ENCODE data around the gene NSD2. TPM values are rescaled to one million over a fixed set of nuclear protein-coding genes. Genes with fewer than 3 reads are reported as not detected.

Gene NSD2
- total and polyA plus RNA-seq, 7 donors, result 7.2 to 57.9 (median 36.0) TPM

DNA sequence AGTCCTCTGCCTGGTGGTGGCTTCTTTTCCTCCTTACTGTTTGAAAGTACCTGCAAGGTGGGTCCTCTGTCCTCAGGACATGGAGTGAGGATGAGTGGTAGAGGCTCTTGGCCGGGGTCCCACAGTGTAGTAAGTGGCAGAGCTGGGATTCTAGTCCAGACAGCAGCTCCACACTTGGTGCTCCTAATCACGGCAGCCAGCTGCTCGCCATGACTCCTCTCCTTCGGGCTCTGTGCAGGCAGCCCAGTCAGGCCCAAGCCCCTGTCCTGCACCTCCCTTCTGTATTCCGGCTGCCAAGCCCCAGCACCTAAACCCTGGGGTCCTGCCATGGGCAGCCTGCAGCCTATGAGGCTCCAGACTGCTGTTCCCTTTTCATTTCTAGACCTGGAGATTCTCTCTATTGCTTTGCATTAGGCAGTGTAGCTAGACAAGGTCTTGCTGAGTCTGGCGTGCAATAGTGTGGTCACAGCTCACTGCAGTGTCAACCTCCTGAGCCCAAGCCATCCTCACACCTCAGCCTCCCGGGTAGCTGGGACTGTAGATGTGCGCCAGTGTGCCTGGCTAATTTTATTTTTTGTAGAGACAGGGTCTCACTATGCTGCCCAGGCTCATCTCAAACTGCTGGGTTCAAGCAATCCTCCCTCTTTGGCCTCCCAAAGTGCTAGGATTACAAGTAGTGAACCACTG, 24.9 kb downstream of the NSD2 start:
- Histone ChIP-seq H3K9me3 (no peaks in the 10 kb centered on the region), H3K4me3 (no peak overlapping the region), H3K27me3 (no peaks in the 10 kb centered on the region), H3K4me1 (no peaks in the 10 kb centered on the region), H3K36me3 (peaks cover 0 to 7% (median 3%) of the 10 kb centered on the region in 4 donors), H3K27ac (no peak overlapping the region)
- TF ChIP-seq POLR2AphosphoS5 (IDR thresholded peaks at IDR 0.05) (no peak), EP300 (IDR thresholded peaks at IDR 0.05) (no peak), POLR2A (IDR thresholded peaks at IDR 0.05) (no peak)
- TF ChIP-seq, protein P1, sequence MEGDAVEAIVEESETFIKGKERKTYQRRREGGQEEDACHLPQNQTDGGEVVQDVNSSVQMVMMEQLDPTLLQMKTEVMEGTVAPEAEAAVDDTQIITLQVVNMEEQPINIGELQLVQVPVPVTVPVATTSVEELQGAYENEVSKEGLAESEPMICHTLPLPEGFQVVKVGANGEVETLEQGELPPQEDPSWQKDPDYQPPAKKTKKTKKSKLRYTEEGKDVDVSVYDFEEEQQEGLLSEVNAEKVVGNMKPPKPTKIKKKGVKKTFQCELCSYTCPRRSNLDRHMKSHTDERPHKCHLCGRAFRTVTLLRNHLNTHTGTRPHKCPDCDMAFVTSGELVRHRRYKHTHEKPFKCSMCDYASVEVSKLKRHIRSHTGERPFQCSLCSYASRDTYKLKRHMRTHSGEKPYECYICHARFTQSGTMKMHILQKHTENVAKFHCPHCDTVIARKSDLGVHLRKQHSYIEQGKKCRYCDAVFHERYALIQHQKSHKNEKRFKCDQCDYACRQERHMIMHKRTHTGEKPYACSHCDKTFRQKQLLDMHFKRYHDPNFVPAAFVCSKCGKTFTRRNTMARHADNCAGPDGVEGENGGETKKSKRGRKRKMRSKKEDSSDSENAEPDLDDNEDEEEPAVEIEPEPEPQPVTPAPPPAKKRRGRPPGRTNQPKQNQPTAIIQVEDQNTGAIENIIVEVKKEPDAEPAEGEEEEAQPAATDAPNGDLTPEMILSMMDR (IDR thresholded peaks at IDR 0.05), result no peak
- intact Hi-C loops (cut with DNase I), result loop anchor here (5.0 kb wide), 2 partner anchors 39 to 84 kb away; partner anchors contain the start of gene LETM1
- DNase-seq, result no peak
- WGBS, 2 donors, result 92 to 93% methylated on average over 8 of the region's 8 CpGs

DNA sequence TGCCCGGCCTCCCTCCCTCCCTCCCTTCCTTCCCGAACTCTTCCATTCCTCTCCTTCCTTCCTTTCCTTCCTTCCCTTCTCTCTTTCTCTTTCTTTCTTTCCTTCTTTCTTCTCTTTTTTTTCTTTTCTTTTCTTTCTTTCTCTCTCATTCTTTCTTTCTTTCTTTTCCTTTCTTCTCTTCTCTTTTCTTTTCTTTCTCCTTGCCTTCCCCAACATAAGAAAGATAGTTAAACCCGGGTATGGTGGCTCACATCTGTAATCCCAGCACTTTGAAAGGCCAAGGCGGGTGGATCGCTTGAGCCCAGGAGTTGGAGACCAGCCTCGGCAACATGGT, 25.4 kb downstream of the NSD2 start:
- DNase-seq, result no peak
- TF ChIP-seq POLR2AphosphoS5 (IDR thresholded peaks at IDR 0.05) (no peak), EP300 (IDR thresholded peaks at IDR 0.05) (no peak), POLR2A (IDR thresholded peaks at IDR 0.05) (no peak)
- TF ChIP-seq, protein P1 (IDR thresholded peaks at IDR 0.05), result no peak

DNA sequence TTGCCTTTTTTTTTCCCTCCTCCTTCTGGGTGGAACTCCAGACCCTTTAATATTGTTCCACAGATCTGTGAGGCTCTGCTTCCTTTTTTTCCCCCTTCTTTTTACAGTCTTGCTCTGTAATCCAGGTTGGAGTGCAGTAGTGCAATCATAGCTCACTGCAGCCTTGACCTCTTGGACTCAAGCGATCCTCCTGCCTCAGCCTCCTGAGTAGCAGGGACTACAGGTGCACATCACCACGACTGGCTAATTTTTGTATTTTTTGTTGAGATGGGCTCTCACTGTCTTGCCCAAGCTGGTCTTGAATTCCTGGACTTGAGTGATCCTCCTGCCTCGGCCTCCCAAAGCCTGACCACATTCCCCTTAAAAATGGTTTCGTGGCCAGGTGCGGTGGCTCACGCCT, 26.8 kb downstream of the NSD2 start:
- intact Hi-C loops (cut with DNase I), result loop anchor here (2.0 to 5.0 kb wide), 3 partner anchors 27 to 86 kb away; partner anchors contain the start of genes LETM1 and NSD2
- no peaks in the 10 kb centered on the region for H3K9me3 ChIP-seq
- peak; percentile 9 for DNase-seq
- no peak overlapping the region for H3K4me3 ChIP-seq
- TF ChIP-seq EP300 (IDR thresholded peaks at IDR 0.05) (no peak), POLR2AphosphoS5 (IDR thresholded peaks at IDR 0.05) (no peak), POLR2A (IDR thresholded peaks at IDR 0.05) (no peak)
- TF ChIP-seq, protein P1 (IDR thresholded peaks at IDR 0.05), result no peak
- no peaks in the 10 kb centered on the region for H3K27me3 ChIP-seq
- H3K27ac ChIP-seq, result no peak overlapping the region
- H3K36me3 ChIP-seq, result peaks cover 0 to 22% (median 10%) of the 10 kb centered on the region in 4 donors
- no peaks in the 10 kb centered on the region for H3K4me1 ChIP-seq
- 92 to 97% methylated on average over 6 of the region's 6 CpGs for WGBS, 2 donors

More for the DNA sequence above, 25.4 kb downstream of the NSD2 start:
- intact Hi-C loops (cut with DNase I), result loop anchor here (5.0 kb wide), 2 partner anchors 39 to 84 kb away; partner anchors contain the start of gene LETM1
- H3K27me3 ChIP-seq, result no peaks in the 10 kb centered on the region
- peaks cover 0 to 12% (median 8%) of the 10 kb centered on the region in 4 donors for H3K36me3 ChIP-seq
- H3K4me3 ChIP-seq, result no peak overlapping the region
- WGBS, 2 donors, result 93 to 95% methylated on average over 6 of the region's 6 CpGs
- H3K27ac ChIP-seq, result no peak overlapping the region
- H3K4me1 ChIP-seq, result no peaks in the 10 kb centered on the region
- no peaks in the 10 kb centered on the region for H3K9me3 ChIP-seq

DNA sequence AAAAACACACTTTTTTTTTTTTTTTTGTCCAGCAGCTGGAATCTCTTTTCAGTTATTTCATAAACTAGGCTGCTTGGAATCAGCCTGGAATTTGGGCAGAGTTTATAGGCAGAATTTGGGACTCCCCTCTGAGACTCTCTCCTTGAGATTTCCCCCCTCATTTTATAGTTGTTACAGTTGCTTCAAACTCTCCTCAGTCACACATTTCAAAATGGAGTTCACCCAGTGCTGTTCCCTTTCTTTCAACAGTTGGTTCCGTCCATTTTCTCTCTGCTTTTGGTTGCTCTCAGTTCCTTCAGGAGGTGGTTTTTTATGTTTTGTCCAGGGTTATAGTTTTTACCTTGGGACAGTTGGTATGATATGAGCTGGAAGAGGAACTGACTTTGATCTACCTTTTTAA, 27.5 kb downstream of the NSD2 start:
- H3K9me3 ChIP-seq, result no peaks in the 10 kb centered on the region
- TF ChIP-seq POLR2A (IDR thresholded peaks at IDR 0.05), result no peak
- TF ChIP-seq POLR2AphosphoS5 (IDR thresholded peaks at IDR 0.05), result no peak
- no peak for TF ChIP-seq EP300 (IDR thresholded peaks at IDR 0.05)
- TF ChIP-seq, protein P1 (IDR thresholded peaks at IDR 0.05), result no peak
- no peak overlapping the region for H3K27ac ChIP-seq
- WGBS, 2 donors, result 76 to 88% methylated on average over 1 of the region's 1 CpG
- no peaks in the 10 kb centered on the region for H3K27me3 ChIP-seq
- no peak for DNase-seq
- no peaks in the 10 kb centered on the region for H3K4me1 ChIP-seq
- intact Hi-C loops (cut with DNase I), result loop anchor here (1.0 to 5.0 kb wide), 4 partner anchors 28 to 152 kb away; partner anchors contain the start of genes LETM1 and NSD2
- H3K4me3 ChIP-seq, result no peak overlapping the region
- peaks cover 0 to 27% (median 10%) of the 10 kb centered on the region in 4 donors for H3K36me3 ChIP-seq

Measured in sigmoid colon (tissue), 7 donors.